ENCODE data around the gene SS18L1.

The SS18L1 gene

GRCh38 chr20:62158088-62158400, 14.5 kb downstream of the SS18L1 start:
- no peak for DNase-seq

GRCh38 chr20:62158541-62158940, 15.0 kb downstream of the SS18L1 start:
- DNase-seq: no peak

- no peak for DNase-seq
Observed at GRCh38 chr20:62159052-62159451, 15.5 kb downstream of the SS18L1 start.

GRCh38 chr20:62159839-62160238, 16.3 kb downstream of the SS18L1 start:
- peak in 2 of 4 experiments; percentile 16 to 37 for DNase-seq

GRCh38 chr20:62160253-62160652, 16.7 kb downstream of the SS18L1 start:
- DNase-seq: no peak

- no peak for DNase-seq
Observed at GRCh38 chr20:62160876-62161275, 17.3 kb downstream of the SS18L1 start.

GRCh38 chr20:62161347-62161746, 17.8 kb downstream of the SS18L1 start:
- DNase-seq: no peak

GRCh38 chr20:62162765-62163484, 19.4 kb downstream of the SS18L1 start:
- no peak for DNase-seq

GRCh38 chr20:62163485-62163865, 19.9 kb downstream of the SS18L1 start:
- DNase-seq: no peak

- DNase-seq: no peak
Observed at GRCh38 chr20:62163986-62164762, 20.6 kb downstream of the SS18L1 start.

- no peak for DNase-seq
Observed at GRCh38 chr20:62164879-62165761, 21.6 kb downstream of the SS18L1 start.

GRCh38 chr20:62165762-62166399, 22.3 kb downstream of the SS18L1 start:
- no peak for DNase-seq

GRCh38 chr20:62167474-62167873, 23.9 kb downstream of the SS18L1 start:
- no peak for DNase-seq

- no peak for DNase-seq
Observed at GRCh38 chr20:62168061-62168460, 24.5 kb downstream of the SS18L1 start.

GRCh38 chr20:62168890-62169435, 25.4 kb downstream of the SS18L1 start:
- DNase-seq: no peak

- no peak for DNase-seq
Observed at GRCh38 chr20:62170536-62170935, 27.0 kb downstream of the SS18L1 start.

GRCh38 chr20:62171245-62171644, 27.7 kb downstream of the SS18L1 start:
- no peak for DNase-seq

GRCh38 chr20:62172666-62173065, 29.1 kb downstream of the SS18L1 start:
- DNase-seq: no peak

GRCh38 chr20:62174021-62174804, 30.6 kb downstream of the SS18L1 start:
- DNase-seq: no peak

- DNase-seq: no peak
Observed at GRCh38 chr20:62174870-62175624, 31.5 kb downstream of the SS18L1 start.

- no peak for DNase-seq
Observed at GRCh38 chr20:62175711-62176110, 32.1 kb downstream of the SS18L1 start.
